ENCODE measurements around the gene CEMIP. TPM values are rescaled to one million over a fixed set of nuclear protein-coding genes. Genes with fewer than 3 reads are reported as not detected.

The CEMIP gene
- total and polyA plus RNA-seq, 2 of the 8 experiments (the other 6 are each of a cell fraction or from before 2014, with no cell fraction given), result 0.11 to 0.60 TPM

DNA sequence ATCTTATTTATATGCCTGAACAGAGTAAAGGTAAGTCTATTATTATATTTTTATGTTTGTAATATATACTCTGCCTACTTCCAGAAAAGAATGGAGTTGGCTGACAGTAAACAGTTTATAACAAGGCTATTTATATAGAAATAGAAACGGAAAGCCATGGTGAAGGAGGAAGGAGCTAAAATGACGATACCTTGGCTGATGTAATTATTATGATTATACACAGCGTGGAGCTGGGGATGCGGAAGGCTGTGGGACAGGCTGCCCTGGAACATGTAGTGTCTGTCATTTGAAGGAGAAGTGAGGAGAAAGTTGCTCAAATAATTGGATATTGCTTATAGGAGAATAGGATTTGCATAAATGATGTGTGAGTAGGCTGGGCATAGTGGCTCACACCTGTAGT is 37.8 kb downstream of the CEMIP start:
- no peaks in the 10 kb centered on the region for H4K20me1 ChIP-seq (replicated peaks in 1 of 2; ENCODE audit: control insufficient read depth in 1 of 2, insufficient read depth in 2 of 2, low read length in 2 of 2)
- H2BK120ac ChIP-seq (replicated peaks; ENCODE audit: low read depth, low read length), result no peak overlapping the region
- no peak for DNase-seq (ENCODE audit: low read depth in 1 of 2, low spot score in 2 of 2)
- no peak overlapping the region for H3K23ac ChIP-seq (ENCODE audit: insufficient read length)
- no peaks in the 10 kb centered on the region for H3K36me3 ChIP-seq (ENCODE audit: control insufficient read depth in 2 of 4, insufficient read depth in 4 of 4, low read length in 3 of 4)
- no peak overlapping the region for H3K4ac ChIP-seq (replicated peaks; ENCODE audit: insufficient read length, low read depth, low read length)
- H3K27me3 ChIP-seq (replicated peaks in 1 of 4; ENCODE audit: control insufficient read depth in 3 of 4, extremely low read depth in 1 of 4, insufficient read depth in 3 of 4, low read length in 3 of 4), result no peaks in the 10 kb centered on the region; a peak in 1 of 7 replicates
- H3K14ac ChIP-seq (ENCODE audit: insufficient read length), result no peak overlapping the region
- no peaks in the 10 kb centered on the region for H3K9me3 ChIP-seq (ENCODE audit: insufficient read depth in 2 of 2, low read depth in 1 of 2, low read length in 1 of 2)
- H3K79me2 ChIP-seq (ENCODE audit: control insufficient read depth in 1 of 2, insufficient read depth in 2 of 2, low read length in 2 of 2), result no peaks in the 10 kb centered on the region
- no peak overlapping the region for H2BK12ac ChIP-seq (ENCODE audit: low read depth, low read length)
- CTCF ChIA-PET (ENCODE audit: partially characterized antibody), result interaction anchor here (0.5 to 2.2 kb wide), 5 partner anchors 14 to 152 kb away, joined by 3 to 4 read pairs (median 3); partner anchors contain the start of gene CEMIP
- no peak overlapping the region for H3K9ac ChIP-seq (replicated peaks in 1 of 4; ENCODE audit: extremely low read depth in 1 of 4, low read depth in 3 of 4, low read length in 3 of 4)
- no peak overlapping the region for H2BK15ac ChIP-seq (ENCODE audit: low read length)
- H2AFZ ChIP-seq (ENCODE audit: low read length), result no peak overlapping the region
- H3K4me1 ChIP-seq (replicated peaks in 1 of 4; ENCODE audit: control insufficient read depth in 3 of 4, insufficient read depth in 4 of 4, low read length in 3 of 4), result peaks cover 0 to 3% (median 1%) of the 10 kb centered on the region in 4 experiments; a peak in 3 of 7 replicates
- H3K27ac ChIP-seq (ENCODE audit: low read depth, low read length), result no peak overlapping the region
- no peaks in the 10 kb centered on the region for H3K79me1 ChIP-seq (ENCODE audit: low read depth, low read length)
- POLR2A ChIA-PET (ENCODE audit: partially characterized antibody), result interaction anchor here (1.2 kb wide), 1 partner anchor 11 kb away, joined by 3 read pairs; no protein-coding TSS in a partner anchor
- H3K23me2 ChIP-seq (ENCODE audit: low read depth, low read length), result no peaks in the 10 kb centered on the region
- no peak overlapping the region for H2AK5ac ChIP-seq (ENCODE audit: low read depth, low read length)
- H4K91ac ChIP-seq (replicated peaks; ENCODE audit: insufficient read length, low read length), result no peak overlapping the region
- no peak overlapping the region for H2BK20ac ChIP-seq (ENCODE audit: low read length)
- no peak overlapping the region for H3K56ac ChIP-seq (replicated peaks; ENCODE audit: insufficient read length, low read depth, low read length)
- no peak for FAIRE-seq
- no peak overlapping the region for H2BK5ac ChIP-seq (ENCODE audit: low read depth, low read length)
- no peak overlapping the region for H3K4me2 ChIP-seq (ENCODE audit: insufficient read depth in 1 of 2, low read depth in 2 of 2, low read length in 2 of 2)
- TF ChIP-seq EZH2 (IDR thresholded peaks at IDR 0.05; ENCODE audit: low read depth, low read length, severe bottlenecking), result no peak
- no peak for TF ChIP-seq SP4 (IDR thresholded peaks at IDR 0.05; ENCODE audit: low read length)
- WGBS, 2 experiments (ENCODE audit: extremely low coverage in 1 of 2, insufficient coverage in 1 of 2, insufficient read length in 1 of 2, insufficient replicate concordance in 2 of 2, low coverage in 1 of 2, low lambda C conversion rate in 2 of 2, missing lambda C conversion rate in 1 of 2), result 96% methylated on average over 4 of the region's 4 CpGs; no CpG with 5 or more reads in 1 of the 2 experiments
- H4K8ac ChIP-seq (ENCODE audit: extremely low read depth, insufficient read depth, low read length), result no peak overlapping the region
- H3K18ac ChIP-seq (ENCODE audit: extremely low read depth, low read length), result no peak overlapping the region
- no peak overlapping the region for H3K4me3 ChIP-seq (ENCODE audit: extremely low read depth in 1 of 4, insufficient read depth in 2 of 4, low read depth in 3 of 4, low read length in 4 of 4)
- no peak overlapping the region for H4K5ac ChIP-seq (ENCODE audit: insufficient read length, low read depth, low read length)
